GM12878 (cell line): ENCODE results near the gene NFATC2. TPM values are rescaled to one million over a fixed set of nuclear protein-coding genes. Genes with fewer than 3 reads are reported as not detected.

Experiments used
- ATAC-seq: fragments of 200-7000 bp; cut with Tn5 transposase; 3 replicates; pipeline ENCODE4 v1.9.1; 2020; ENCODE audit warnings: mild to moderate bottlenecking, moderate library complexity
- BruUV-seq: library from RNA; stranded (reverse); fragments of 400-500 nt; replicated peaks from 2 replicates; lab custom pipeline; 2021; lab: Mats Ljungman, UMichigan
- CTCF ChIA-PET: fragments of 300-600 bp; sonication (Branson Sonifier 250); formaldehyde crosslinking; extraction: SDS; loops from one replicate; lab custom pipeline; 2021; ENCODE audit warnings: inconsistent platforms; lab: Yijun Ruan, JAX
- POLR2A ChIA-PET: fragments of 350-600 bp; formaldehyde crosslinking; extraction: SDS; loops from one replicate; lab custom pipeline; 2021; ENCODE audit warnings: inconsistent platforms; lab: Charles Lee
- RAD21 ChIA-PET: fragments of 300-600 bp; sonication (Branson Sonifier 250); formaldehyde crosslinking; loops from one replicate; lab custom pipeline; 2023; ENCODE audit warnings: antibody characterized with exemption; ENCODE audit not compliant: unreplicated experiment; lab: Charles Lee
- SMC1A ChIA-PET: fragments of 300-600 bp; sonication (Branson Sonifier 250); formaldehyde crosslinking; loops from one replicate; lab custom pipeline; 2023; ENCODE audit not compliant: unreplicated experiment, uncharacterized antibody; lab: Charles Lee
- DNase-seq: peaks from one replicate; pipeline ENCODE4 v3.0.0-alpha.2; 2011; ENCODE audit warnings: low read depth, low spot score
- FAIRE-seq: peaks from 3 replicates; lab custom pipeline; 2011; peaks lifted over from hg19 to GRCh38; lab: Jason Lieb, UNC
- H2AFZ ChIP-seq: 2 replicates; pipeline ENCODE4 v1.6.0; 2011; ENCODE audit warnings: low read depth, low read length, control low read depth; ENCODE audit not compliant: control insufficient read depth
- H3K27ac ChIP-seq: 2 replicates; pipeline ENCODE4 v1.5.1; 2011; ENCODE audit warnings: control low read depth; ENCODE audit not compliant: control insufficient read depth, insufficient read depth
- H3K27me3 ChIP-seq, 2 experiments: replicated peaks in 1 of 2; 2 replicates each; pipeline versions ENCODE4 v1.6.0 to v1.6.1; 2011; ENCODE audit warnings: low read length in 1 of 2; ENCODE audit not compliant: control insufficient read depth in 2 of 2, insufficient read depth in 2 of 2
- H3K36me3 ChIP-seq, 2 experiments: 2 replicates each; pipeline ENCODE4 v1.5.1; 2011; ENCODE audit warnings: low read length in 1 of 2; ENCODE audit not compliant: control insufficient read depth in 2 of 2, insufficient read depth in 2 of 2
- H3K4me1 ChIP-seq: 2 replicates; pipeline ENCODE4 v1.6.1; 2011; ENCODE audit warnings: mild to moderate bottlenecking, low read length, moderate library complexity, mixed read lengths; ENCODE audit not compliant: control insufficient read depth, insufficient read depth
- H3K4me2 ChIP-seq: 2 replicates; pipeline ENCODE4 v1.6.0; 2011; ENCODE audit warnings: control low read depth; ENCODE audit not compliant: control insufficient read depth, insufficient read depth
- H3K4me3 ChIP-seq: fragments of 200-600 bp; sonication (generic); 2 replicates; pipeline ENCODE4 v1.5.1; 2016
- H3K79me2 ChIP-seq: 2 replicates; pipeline ENCODE4 v1.6.0; 2011; ENCODE audit warnings: low read length; ENCODE audit not compliant: control insufficient read depth, insufficient read depth
- H3K9ac ChIP-seq: 2 replicates; pipeline ENCODE4 v1.8.0; 2011; ENCODE audit warnings: low read length, control low read depth, mixed read lengths; ENCODE audit not compliant: control insufficient read depth, insufficient read depth
- H3K9me3 ChIP-seq: replicated peaks from 3 replicates; pipeline ENCODE4 v1.5.1; 2011; ENCODE audit warnings: mild to moderate bottlenecking, low read length; ENCODE audit not compliant: control insufficient read depth, insufficient read depth
- H4K20me1 ChIP-seq: 2 replicates; pipeline ENCODE4 v1.6.0; 2011; ENCODE audit not compliant: control insufficient read depth, insufficient read depth
- BACH1 ChIP-seq: fragments of 450-650 bp; IDR thresholded peaks from 2 replicates; pipeline ENCODE4 v1.6.1; 2017; ENCODE audit warnings: mild to moderate bottlenecking, borderline replicate concordance
- CHD2 ChIP-seq: IDR thresholded peaks from 2 replicates; pipeline ENCODE4 v1.6.1; 2011; ENCODE audit warnings: low read depth, low read length, improper control_type of control experiment, borderline replicate concordance
- IRF4 ChIP-seq: IDR thresholded peaks from 2 replicates; pipeline ENCODE4 v1.6.1; 2011; ENCODE audit warnings: low read depth, low read length
- JUNB ChIP-seq: IDR thresholded peaks from 2 replicates; pipeline ENCODE4 v1.6.1; 2016; ENCODE audit warnings: antibody characterized with exemption, mild to moderate bottlenecking
- KDM1A ChIP-seq: fragments of 200-600 bp; sonication (generic); IDR thresholded peaks from 2 replicates; pipeline ENCODE4 v1.6.1; 2016; ENCODE audit warnings: borderline replicate concordance
- NR2C1 ChIP-seq: fragments of 450-650 bp; IDR thresholded peaks from 2 replicates; pipeline ENCODE4 v1.6.1; 2017; ENCODE audit warnings: antibody characterized with exemption, mild to moderate bottlenecking, moderate library complexity
- NR2F1 ChIP-seq: fragments of 450-650 bp; conservative IDR thresholded peaks from 2 replicates; pipeline ENCODE4 v1.6.1; 2017; ENCODE audit warnings: mild to moderate bottlenecking
- POU2F2 ChIP-seq: IDR thresholded peaks from 3 replicates; pipeline ENCODE4 v1.6.1; 2011; ENCODE audit warnings: low read depth, mild to moderate bottlenecking, low read length, borderline replicate concordance
- RAD21 ChIP-seq: IDR thresholded peaks from 2 replicates; pipeline ENCODE4 v1.6.1; 2011; ENCODE audit warnings: mild to moderate bottlenecking, low read depth, low read length, moderate library complexity; ENCODE audit not compliant: insufficient read depth
- RB1 ChIP-seq: fragments of 450-650 bp; formaldehyde crosslinking; IDR thresholded peaks from 2 replicates; pipeline ENCODE4 v1.6.1; 2017; ENCODE audit warnings: mild to moderate bottlenecking, borderline replicate concordance
- RUNX3 ChIP-seq: IDR thresholded peaks from 2 replicates; pipeline ENCODE4 v1.6.1; 2012; ENCODE audit warnings: low read length, inconsistent platforms
- STAT1 ChIP-seq: fragments of 450-650 bp; conservative IDR thresholded peaks from 2 replicates; pipeline ENCODE4 v1.6.1; 2014; ENCODE audit warnings: antibody characterized with exemption, mild to moderate bottlenecking
- ZNF384 ChIP-seq: IDR thresholded peaks from 2 replicates; pipeline ENCODE4 v1.6.1; 2012; ENCODE audit warnings: low read depth, mild to moderate bottlenecking, low read length, improper control_type of control experiment, borderline replicate concordance
- ZNF622 ChIP-seq: fragments of 450-650 bp; IDR thresholded peaks from 2 replicates; pipeline ENCODE4 v1.6.1; 2017; ENCODE audit warnings: mild to moderate bottlenecking, inconsistent platforms
- WGBS: methylation state at CpG from one replicate; pipeline ENCODE4 v1.1.6; 2016; ENCODE audit warnings: low lambda C conversion rate; ENCODE audit not compliant: insufficient replicate concordance, insufficient coverage; ENCODE audit errors: missing lambda C conversion rate; 5-methylcytosine and 5-hydroxymethylcytosine counted together
- in situ Hi-C: fragments of 300-500 bp; cut with MboI; formaldehyde crosslinking; loops from 9 replicates; pipeline ENCODE4 v1.14.3; 2018; ENCODE audit warnings: mixed read lengths
- intact Hi-C: fragments of 100-400 bp; cut with micrococcal nuclease; formaldehyde crosslinking; loops from one replicate; pipeline ENCODE4 v1.14.2; 2022; ENCODE audit not compliant: unreplicated experiment
- polyA plus RNA-seq, 11 experiments: library from polyadenylated mRNA; depleted of rRNA in 4 of 11; unstranded in 6 of 11; stranded (reverse) in 5 of 11; fragments of >200 nt; fragmentation: Nextera tagmentation in 4 of 11; fragmentation: Illumina TruSeq in 1 of 11; extraction: Ambion mirVana in 4 of 11; extraction: Trizol in 1 of 11; gene quantifications; 1 replicate in 1 of 11; 2 replicates in 10 of 11; pipeline versions ENCODE4 v1.2.1 to v1.2.3, GENCODE V29; 2011 to 2016; ENCODE audit warnings: inconsistent platforms in 2 of 11, missing spikeins in 2 of 11, low read depth in 1 of 11
- total RNA-seq, 4 experiments: library from RNA; depleted of rRNA in 3 of 4; stranded (reverse); fragments of >200 nt in 3 of 4; fragmentation: Illumina TruSeq in 1 of 4; extraction: Trizol in 1 of 4; gene quantifications; 2 replicates each; pipeline versions ENCODE4 v1.2.1 to v1.2.3, GENCODE V29; 2013 to 2021
- TF ChIP-seq, protein P1 (sequence below): fragments of 450-650 bp; conservative IDR thresholded peaks from 2 replicates; pipeline ENCODE4 v1.6.1; 2017; ENCODE audit warnings: mild to moderate bottlenecking, moderate library complexity
- TF ChIP-seq, protein P2 (sequence below): IDR thresholded peaks from 2 replicates; pipeline ENCODE4 v1.6.1; 2012; ENCODE audit warnings: low read depth, low read length, improper control_type of control experiment
- TF ChIP-seq, protein P3 (sequence below): IDR thresholded peaks from 2 replicates; pipeline ENCODE4 v1.6.1; 2012; ENCODE audit warnings: low read depth, low read length, improper control_type of control experiment

The NFATC2 gene
- total and polyA plus RNA-seq, 10 of the 15 experiments (the other 5 are each of a cell fraction or from before 2014, with no cell fraction given), result 3.3 to 20.0 (median 7.3) TPM

DNA sequence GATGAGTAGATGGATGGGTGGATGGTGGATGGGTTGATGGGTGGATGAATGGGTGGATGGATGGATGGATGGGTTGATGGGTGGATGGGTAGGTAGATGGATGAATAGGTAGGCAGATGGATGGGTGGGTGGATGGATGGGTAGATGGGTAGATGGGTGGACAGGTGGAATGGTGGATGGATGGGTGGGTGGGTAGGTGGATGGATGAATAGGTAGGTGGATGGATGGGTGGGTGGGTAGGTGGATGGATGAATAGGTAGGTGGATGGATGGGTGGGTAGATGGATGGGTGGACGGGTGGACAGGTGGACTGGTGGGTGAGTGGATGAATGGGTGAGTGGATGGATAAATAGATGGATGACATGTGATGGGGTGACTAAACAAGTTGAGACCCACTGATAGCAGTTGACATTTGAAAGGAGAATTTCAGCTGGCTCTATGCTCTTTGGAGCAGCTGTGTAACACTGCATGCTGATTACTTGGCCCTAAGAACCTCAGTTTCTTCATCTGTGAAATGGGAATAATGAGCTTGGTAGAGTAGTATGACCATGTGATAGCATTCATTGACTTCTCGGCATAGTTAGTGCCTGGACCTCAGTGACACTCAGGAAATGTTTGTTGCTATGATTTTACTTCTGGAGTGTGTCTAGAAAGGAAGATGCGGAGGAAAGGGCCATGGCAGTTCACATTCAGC, 184.3 kb downstream of the NFATC2 start (continued):
- TF ChIP-seq IRF4 (no peak), POU2F2 (no peak), ZNF384 (no peak), RUNX3 (no peak), BACH1 (no peak)
- TF ChIP-seq, protein P1, sequence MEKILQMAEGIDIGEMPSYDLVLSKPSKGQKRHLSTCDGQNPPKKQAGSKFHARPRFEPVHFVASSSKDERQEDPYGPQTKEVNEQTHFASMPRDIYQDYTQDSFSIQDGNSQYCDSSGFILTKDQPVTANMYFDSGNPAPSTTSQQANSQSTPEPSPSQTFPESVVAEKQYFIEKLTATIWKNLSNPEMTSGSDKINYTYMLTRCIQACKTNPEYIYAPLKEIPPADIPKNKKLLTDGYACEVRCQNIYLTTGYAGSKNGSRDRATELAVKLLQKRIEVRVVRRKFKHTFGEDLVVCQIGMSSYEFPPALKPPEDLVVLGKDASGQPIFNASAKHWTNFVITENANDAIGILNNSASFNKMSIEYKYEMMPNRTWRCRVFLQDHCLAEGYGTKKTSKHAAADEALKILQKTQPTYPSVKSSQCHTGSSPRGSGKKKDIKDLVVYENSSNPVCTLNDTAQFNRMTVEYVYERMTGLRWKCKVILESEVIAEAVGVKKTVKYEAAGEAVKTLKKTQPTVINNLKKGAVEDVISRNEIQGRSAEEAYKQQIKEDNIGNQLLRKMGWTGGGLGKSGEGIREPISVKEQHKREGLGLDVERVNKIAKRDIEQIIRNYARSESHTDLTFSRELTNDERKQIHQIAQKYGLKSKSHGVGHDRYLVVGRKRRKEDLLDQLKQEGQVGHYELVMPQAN, result no peak

DNA sequence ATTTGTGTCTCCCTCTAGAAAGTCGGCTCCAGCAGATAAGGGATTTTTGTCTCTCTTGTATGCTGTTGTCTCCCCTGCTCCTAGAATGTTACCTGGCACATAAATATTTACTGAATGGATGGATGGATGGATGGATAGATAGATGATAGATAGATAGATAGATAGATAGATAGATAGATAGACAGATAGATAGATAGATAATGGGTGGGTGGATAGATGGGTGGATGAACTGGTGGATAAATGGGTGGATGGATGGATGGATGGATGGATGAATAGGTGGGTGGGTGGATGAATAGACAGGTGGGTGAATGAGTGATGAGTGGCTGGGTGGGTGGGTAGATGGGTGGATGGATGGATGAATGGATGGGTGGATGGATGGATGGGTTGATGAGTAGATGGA, 185.0 kb downstream of the NFATC2 start:
- Histone ChIP-seq H3K27ac (no peak overlapping the region), H3K4me1 (no peaks in the 10 kb centered on the region), H4K20me1 (no peaks in the 10 kb centered on the region), H3K9ac (no peak overlapping the region), H3K9me3 (no peaks in the 10 kb centered on the region; the same call in 2 of the 3 replicates), H3K4me3 (no peak overlapping the region), H2AFZ (no peak overlapping the region), H3K27me3 (no peaks in the 10 kb centered on the region), H3K79me2 (no peaks in the 10 kb centered on the region), H3K4me2 (no peak overlapping the region), H3K36me3 (no peaks in the 10 kb centered on the region)
- RAD21 ChIA-PET, result no interaction called here
- ATAC-seq (no peak), FAIRE-seq (no peak), DNase-seq (no peak)
- POLR2A ChIA-PET, result no interaction called here
- WGBS, result 40% methylated on average over 1 of the region's 1 CpG
- intact Hi-C loops (no loop called here), in situ Hi-C loops (no loop called here)
- SMC1A ChIA-PET, result no interaction called here
- BruUV-seq, result no TSS peak
- CTCF ChIA-PET, result no interaction called here
- TF ChIP-seq, protein P2, sequence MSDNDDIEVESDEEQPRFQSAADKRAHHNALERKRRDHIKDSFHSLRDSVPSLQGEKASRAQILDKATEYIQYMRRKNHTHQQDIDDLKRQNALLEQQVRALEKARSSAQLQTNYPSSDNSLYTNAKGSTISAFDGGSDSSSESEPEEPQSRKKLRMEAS, result no peak
- TF ChIP-seq, protein P3, sequence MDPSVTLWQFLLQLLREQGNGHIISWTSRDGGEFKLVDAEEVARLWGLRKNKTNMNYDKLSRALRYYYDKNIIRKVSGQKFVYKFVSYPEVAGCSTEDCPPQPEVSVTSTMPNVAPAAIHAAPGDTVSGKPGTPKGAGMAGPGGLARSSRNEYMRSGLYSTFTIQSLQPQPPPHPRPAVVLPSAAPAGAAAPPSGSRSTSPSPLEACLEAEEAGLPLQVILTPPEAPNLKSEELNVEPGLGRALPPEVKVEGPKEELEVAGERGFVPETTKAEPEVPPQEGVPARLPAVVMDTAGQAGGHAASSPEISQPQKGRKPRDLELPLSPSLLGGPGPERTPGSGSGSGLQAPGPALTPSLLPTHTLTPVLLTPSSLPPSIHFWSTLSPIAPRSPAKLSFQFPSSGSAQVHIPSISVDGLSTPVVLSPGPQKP, result no peak
- TF ChIP-seq NR2C1, result no peak
- no peak for TF ChIP-seq NR2F1
- TF ChIP-seq JUNB, result no peak
- no peak for TF ChIP-seq KDM1A
- TF ChIP-seq CHD2, result no peak
- no peak for TF ChIP-seq RB1
- no peak for TF ChIP-seq RAD21
- TF ChIP-seq STAT1, result no peak
- no peak for TF ChIP-seq ZNF622
